Stimulated activated naive CD4-positive, alpha-beta T cell treated with Interleukin-2 at 50 U/mL for 16 hours (primary cell): Measurements from ENCODE around the gene ZNF714.
"Not testable (repeated sequence)": the region's sequence is repeated elsewhere in the genome, so short reads cannot be mapped to it uniquely, and the experiment has no call there.

Experiments used
- DNase-seq: peaks from one replicate; lab custom pipeline; 2025; lab: John Stamatoyannopoulos, UW

ZNF714 gene

DNA sequence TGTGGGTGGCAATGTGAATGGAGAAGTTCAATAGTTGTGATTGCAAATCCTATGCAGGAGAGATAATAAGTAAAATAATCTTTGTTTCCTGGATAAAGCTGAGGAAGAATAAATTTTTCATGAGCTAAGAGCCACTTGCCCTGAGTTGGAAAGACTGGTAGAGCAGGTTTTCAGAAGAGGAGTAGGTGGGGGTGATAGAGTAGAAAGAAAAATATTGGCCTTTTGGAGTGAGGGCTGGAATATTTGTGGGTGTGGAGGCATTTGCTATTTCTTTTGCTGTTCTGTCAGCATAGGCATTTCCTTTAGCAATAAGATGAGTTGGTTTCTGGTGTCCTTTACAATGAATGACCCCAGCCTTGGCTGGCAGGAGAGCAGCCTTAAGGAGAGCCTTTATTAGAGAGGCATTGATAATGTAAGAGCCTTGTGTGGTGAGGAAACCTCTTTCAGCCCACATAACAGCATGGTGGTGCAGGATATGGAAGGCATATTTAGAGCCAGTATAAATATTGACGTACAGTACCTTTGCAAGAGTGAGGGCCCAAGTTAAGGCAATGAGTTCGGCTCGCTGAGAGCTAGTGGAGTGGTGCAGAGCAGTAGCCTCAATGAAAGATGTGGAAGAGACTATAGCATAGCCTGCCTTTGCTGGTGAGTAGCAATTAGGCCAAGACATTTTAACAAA lies 48.2 kb downstream of the ZNF714 start:
- DNase-seq: no peak

DNA sequence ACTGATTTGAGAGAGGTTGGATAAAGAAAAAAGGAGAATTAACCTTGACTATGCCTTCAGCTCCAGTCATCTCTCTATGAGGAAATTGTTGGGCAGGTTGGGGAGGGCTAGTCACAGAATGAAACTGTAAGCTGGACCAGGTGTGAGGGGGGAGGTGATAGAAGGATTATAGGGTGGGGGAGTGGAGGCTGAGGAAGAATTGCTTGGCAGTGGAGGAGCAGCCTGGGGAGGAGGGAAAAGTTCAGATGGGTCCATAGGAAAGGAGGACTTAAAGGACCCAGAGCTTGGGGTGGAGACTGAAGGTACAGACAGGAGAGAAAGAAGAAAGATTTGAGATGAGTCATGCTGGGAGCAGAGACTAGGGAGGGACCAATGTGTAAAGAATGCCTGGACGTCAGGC lies 51.6 kb downstream of the ZNF714 start:
- no peak for DNase-seq

DNA sequence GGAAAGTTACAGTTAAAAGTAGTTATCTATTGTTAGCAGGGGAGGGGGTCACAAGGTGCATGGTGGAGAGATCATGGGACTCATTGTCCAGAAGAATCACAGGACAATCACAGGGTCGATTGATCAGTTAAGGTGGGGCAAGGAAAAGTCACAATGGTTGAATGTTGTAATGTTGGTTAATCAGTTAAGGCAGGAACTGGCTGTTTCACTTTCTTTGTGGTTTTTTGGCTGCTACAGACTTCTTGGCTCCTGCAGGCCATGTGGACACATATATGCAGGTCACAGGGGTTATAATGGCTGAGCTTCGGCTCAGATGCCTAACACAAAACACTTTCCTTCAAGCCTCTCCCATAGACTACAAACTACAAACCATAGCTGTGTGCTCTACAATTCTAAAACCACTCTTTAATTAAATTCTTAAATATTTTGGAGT lies 52.9 kb downstream of the ZNF714 start:
- no peak for DNase-seq

DNA sequence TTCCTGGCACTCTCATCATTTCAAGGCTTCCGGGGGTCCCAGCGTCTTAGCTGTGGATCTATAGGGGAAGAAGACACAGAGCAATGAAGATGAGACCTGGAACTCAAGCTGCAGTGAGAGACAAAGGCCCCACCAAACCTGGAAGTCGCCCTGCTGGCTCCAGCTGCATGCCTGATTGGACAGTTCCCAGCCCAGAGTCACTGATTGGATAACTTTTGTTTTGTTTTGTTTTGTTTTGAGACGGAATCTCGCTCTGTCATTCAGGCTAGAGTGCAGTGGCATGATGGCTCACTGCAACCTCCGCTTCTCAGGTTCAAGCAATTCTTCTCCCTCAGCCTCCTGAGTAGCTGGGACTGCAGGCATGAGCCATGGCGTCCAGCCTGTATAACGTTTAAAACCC lies 53.4 kb downstream of the ZNF714 start:
- DNase-seq: no peak

DNA sequence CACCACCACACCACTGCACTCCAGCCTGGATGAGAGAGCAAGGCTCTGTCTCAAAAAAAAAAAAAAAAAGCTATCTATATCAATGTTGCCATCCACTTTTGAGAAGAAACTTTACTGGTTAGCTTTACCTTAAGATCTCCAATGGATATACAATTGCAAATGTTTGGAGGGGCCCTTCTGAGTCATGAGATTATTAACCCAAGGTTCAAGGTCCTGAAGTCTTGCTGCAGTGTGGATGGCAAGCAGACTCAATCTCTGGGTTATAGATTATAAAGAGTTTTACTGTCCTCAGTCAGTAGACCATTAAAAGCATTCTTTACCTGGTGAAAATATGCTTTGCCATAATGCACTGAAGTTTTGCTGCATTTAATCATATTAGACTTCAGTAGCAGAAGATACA lies 56.1 kb downstream of the ZNF714 start:
- no peak for DNase-seq

DNA sequence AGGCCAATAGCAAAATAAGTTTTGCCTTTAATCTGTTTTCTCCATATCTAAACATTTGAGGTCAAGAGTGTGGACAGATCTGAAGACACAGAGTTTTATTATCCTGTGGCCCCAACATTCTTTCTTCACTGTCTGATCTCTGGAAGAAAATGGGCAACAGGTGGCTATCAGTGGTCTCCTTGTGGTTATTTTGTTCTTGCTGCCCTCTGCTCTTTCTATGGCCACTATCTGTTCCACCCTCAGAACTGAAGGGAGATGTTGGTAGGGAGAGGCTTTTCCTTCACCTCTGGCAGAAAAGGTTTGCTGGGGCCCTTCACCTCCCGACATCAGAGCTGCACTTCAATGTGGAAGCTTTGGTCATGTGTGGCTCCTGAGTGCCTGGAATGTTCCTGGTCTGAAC lies 59.0 kb downstream of the ZNF714 start:
- not testable (repeated sequence) for DNase-seq

DNA sequence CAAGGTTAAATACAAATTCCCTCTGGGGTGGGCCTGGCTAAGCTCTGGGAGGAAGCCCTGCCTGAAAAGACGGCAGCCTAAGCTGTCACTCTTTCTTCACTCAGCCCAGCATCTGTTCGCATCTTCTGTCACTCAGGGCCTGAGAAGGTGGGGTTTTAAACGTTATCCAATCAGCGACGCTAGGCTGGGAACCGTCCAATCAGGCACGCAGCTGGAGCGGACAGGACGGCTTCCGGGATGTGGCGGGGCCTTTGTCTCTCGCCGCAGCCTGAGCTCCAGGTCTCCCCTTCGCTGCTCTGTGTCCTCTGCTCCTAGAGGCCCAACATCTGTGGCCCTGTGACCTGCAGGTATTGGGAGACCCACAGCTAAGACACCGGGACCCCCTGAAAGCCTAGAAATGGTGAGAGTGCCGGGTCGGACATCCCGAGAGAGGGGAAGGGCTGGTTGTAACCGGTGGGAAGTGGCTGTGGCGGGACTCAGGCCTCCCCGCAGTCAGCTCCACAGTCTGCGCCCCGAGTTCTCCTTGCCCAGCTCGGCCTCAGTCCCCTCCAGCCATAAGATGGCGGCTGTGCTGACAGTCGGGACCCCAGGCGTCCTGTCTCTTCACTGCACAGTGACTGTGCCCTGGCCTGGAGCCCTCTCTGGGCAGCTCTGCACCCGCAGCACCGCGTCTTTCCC lies 59.9 kb downstream of the ZNF714 start, which contains the start of gene ZNF431:
TSS of gene ZNF431 (plus strand) at position 254 of the 678 bp plus-strand sequence. CDS start at position 398, 144 bp downstream.
- DNase-seq: peak; percentile 84

DNA sequence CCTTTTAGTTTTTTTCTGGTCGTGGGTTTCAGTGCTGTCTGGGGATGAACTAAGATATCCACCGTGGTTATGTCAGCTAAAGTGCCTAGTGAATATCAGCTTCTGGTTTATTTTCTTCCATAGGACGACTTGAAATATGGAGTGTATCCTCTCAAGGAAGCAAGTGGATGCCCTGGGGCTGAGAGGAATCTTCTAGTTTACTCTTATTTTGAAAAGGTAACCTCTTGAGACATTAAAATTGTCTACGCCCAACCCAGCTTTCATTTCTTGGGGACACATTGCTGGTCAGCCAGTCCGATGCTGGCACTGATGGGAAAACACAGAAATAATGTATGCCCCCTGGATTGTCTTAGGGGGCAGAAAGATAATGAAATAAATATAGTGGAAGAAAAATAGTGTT lies 61.4 kb downstream of the ZNF714 start:
- DNase-seq: no peak

DNA sequence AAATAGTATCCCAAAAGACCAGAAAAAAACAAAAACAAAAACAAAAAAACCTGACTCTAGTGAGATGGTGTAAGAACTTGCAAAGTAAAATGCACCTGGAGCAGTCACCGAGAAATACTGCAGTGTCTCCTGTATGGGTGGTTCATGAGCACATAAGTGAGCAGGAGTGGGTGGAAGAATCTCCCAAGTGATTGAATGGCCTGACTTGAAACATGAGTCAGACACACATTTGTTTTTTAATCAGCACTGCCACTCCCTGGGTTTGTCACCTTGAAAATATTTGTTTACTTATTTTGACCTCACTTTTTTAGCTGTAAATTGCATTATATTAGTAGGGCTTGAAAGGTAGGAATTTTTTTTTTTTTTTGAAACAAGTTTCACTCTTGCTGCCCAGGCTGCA lies 61.9 kb downstream of the ZNF714 start:
- no peak for DNase-seq

DNA sequence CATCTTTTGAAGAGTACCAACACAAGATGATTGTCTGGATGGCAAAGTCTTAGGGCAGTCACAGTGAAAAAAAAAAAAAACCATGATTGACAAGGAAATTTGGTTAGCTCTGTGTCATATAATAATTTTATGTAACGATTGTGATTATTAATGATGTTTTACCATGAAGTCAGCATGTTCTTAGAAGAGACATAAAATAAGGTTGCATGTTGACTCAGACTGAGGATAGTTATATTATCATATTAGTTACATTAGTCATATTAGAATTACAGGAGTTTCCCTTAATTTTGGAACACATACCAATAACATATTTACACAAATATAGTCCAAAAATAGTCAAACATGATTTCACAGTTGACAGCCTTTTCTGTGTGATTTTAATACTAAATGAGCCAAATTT lies 65.5 kb downstream of the ZNF714 start:
- no peak for DNase-seq

DNA sequence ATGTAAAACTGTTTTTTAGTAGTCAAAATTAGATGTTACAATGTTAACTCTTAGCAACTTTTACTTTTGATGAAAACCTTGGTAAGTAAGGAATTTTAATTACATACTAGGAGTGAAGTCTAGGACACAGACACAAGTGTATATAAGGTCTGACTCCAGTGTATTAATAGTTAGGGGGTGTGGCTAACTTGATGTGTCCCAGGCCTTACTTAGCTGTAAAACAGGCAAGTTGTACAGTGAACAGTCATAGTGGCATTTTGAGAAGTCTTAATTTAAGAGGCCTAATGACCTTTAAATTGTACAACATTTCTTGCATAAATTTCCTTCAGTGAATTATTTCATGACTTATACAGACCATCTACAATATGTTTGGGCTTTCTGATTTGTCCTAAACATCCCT lies 66.7 kb downstream of the ZNF714 start:
- DNase-seq: no peak

DNA sequence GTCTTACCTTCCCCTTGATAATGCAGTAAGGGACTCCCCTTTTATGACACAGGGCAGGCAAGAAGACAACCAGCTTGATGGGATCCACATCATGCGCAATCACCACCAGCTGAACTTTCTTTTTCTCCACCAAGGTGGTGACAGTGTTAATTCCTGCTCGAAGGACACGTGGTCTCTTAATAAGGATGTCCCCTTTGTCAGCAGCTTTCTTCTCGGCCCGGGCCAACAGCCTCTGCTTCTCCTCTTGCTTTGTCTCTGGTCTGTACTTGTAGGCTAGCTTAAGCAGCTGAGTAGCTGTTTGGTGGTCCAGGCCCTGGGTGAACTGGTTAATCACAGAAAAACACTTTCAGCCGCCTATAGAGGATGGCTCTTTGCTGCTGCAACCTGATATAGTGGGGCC lies 67.9 kb downstream of the ZNF714 start:
- DNase-seq: no peak

DNA sequence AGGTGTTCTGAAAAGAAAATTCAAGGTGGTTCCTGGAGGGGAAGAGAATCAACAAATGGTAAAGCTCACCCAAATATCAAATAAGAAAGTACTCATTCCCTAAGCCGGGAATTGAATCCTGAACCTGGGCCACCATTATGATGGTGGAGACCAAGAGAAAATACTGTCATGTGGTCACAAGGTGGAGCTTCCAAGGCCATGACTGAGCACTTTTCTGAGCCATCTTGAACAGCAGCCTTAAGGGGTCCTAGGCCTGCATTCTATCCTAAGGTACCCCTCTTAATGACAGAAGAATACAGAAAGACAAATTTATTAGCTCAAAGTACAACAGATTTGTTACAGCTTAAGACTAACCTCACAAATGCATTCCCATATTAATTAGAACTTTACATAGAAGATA lies 69.5 kb downstream of the ZNF714 start:
- DNase-seq: no peak

DNA sequence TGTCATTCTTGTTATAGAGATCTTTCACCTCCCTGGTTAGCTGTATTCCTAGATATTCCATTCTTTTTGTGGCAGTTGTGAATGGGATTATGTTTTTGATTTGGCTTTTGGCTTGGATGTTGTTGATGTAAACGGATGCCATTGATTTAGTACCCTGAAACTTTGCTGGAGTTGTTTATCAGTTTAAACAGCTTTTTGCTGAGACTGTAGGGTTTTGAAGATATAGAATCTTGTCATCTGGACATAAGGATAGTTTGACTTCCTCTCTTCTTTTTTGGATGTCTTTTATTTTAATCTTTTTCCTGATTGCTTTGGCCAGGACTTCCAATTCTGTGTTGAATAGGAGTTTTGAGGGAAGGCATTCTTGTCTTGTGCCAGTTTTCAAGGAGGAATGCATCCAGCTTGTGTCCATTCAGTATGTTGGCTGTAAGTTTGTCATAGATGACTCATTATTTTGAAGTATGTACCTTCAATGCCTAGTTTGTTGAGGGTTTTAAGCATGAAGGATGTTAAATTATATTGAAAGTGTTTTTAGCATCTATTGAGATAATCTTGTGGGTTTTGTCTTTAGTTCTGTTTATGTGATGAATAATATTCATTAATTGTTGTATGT lies 76.6 kb downstream of the ZNF714 start:
- DNase-seq: no peak

DNA sequence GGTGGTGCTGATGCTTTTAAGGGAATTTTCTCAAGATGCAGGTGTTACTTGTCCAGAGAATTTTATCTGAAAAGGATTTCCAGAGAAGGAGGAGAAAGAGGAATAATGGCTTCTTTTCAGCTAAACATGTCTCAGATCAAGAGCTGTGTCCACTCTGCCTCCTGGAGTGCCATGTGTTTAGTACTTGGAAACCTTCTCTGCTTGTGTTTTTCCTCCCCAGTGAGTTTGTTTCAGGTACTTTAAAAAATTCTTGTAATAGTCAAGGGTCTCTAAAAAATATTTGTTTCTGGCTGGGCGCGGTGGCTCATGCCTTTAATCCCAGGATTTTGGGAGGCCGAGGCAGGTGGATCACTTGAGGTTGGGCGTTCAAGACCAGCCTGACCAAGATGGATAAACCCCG lies 82.5 kb downstream of the ZNF714 start:
- no peak for DNase-seq

DNA sequence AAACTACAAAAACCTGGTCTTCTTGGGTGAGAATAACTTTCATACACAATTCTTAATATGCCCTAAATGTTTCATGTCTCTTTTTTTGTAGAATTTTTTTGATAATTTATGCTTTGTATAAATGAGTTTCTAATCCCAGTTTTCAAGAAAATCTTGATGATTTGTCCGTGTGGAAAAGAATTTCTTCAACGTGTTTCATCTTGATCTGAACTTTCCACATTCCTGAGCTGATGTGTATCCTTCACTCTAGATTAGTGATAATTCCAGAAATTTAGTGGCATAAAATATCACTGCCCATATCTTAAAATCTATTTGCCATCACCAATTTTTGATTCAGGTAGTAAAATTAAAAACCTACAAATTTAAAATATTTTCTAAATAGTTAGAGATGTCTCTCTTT lies 84.4 kb downstream of the ZNF714 start:
- no peak for DNase-seq
